Inferior parietal cortex (tissue), 1 donor: ENCODE measurements around the gene ELOVL2.
A peak's percentile ranks its signal among the peaks of the same experiment; 100 is the strongest.

Experiments used
- DNase-seq: peaks from one replicate; pipeline ENCODE4 v3.0.0-alpha.2; 2016; ENCODE audit errors: extremely low spot score

Gene ELOVL2

DNA sequence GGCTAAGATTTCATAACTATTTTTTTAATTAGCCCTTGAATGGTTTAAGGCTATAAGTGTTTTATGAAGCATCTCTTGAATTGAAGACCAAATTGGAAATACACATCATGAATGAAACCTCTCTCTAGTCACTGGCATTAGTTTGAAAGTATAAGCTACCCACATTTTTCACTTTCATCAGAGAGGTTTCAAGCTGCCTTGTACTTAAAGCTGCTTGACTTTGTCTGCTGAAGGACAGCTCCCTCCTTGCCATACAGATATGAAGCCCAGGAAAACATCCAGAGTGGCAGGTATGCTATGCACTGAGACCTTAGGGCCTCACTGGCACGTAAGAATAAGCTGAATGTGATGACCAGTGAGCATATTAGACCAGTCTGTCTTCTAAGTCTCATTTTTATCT lies 62.7 kb downstream of the ELOVL2 start:
- no peak for DNase-seq

DNA sequence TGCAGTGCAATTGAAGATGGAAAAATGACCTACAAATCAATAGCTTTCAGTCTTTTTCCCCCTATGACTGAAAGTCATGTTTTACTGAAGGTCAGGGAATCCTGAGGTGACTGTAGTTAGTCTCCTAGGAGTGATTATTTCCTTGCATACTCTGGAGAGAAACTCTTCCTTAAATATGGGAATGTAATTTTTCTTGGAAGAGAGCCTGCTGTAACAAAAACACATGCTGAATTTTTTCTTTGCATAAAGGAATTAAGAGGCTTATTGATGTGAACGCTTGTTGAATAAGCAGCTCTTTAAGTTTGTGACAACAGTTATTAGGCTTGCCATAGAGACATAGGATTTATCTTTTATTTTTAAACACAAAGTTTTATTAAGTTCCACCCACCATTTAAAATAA lies 64.5 kb downstream of the ELOVL2 start:
- DNase-seq: no peak

- no peak for DNase-seq
These were observed 66.7 kb downstream of the ELOVL2 start for GRCh38 chr6:10977231-10977968.

DNA sequence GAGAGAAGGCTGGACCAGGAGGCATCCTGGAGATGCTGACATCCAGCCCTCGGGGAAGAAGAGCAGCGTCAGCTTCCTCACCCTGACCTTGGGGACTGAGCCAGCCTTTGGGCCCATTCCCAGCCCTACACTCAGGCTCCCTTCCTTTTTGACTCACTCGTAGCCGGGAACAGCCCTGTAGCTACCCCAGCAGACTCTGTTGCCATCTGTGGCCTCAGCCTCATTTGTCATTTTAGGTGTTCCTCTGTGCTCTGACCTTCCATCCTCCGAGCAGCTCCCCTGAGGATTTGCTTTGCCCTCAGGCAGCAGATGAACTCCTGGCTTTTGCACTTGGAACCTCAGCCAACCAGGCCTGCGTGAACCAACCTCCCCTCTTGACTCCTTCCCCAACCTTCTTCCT lies 67.5 kb downstream of the ELOVL2 start:
- DNase-seq: no peak

GRCh38 chr6:10972196-10972595 lies 71.9 kb downstream of the ELOVL2 start:
- DNase-seq: no peak

- DNase-seq: no peak
These were observed 73.4 kb downstream of the ELOVL2 start for GRCh38 chr6:10970731-10971130.

DNA sequence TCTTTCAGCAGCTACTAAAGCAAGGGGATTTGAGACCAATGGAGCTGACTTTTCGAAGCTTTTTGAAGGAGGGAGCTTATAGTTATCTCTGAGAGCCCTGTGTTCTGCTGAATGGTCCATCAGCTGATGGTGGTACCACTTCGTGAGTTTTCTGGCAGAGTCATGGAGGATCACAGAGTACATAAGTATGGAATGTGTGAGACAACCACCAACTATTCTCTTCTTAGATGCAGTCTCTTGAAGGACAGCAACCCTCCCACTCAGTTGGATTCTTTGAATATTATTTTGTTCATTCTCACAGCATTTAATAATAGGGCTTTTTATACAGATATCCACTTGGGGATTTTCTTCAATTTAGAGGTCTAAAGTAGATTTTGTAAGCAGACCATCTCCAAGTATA lies 75.3 kb downstream of the ELOVL2 start:
- DNase-seq: no peak

DNA sequence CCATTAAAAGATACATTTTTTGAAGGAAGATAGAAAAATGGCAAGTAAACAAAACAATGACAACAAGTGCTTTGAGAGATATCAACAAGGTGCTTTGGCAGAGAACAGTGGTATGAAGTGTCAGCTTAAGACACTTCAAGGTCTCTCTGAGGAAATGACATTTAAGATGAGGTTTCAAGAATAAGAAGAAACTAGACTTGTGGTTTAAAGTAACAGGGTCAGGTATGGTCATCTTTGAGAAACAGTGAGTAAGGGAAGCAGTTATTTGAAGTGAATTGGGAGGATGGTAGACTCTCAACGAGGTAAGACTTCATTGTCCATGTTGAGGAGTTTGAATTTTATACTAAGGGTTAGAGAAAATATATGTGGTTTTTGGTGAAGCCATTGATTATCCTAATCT lies 79.4 kb downstream of the ELOVL2 start:
- DNase-seq: no peak

DNA sequence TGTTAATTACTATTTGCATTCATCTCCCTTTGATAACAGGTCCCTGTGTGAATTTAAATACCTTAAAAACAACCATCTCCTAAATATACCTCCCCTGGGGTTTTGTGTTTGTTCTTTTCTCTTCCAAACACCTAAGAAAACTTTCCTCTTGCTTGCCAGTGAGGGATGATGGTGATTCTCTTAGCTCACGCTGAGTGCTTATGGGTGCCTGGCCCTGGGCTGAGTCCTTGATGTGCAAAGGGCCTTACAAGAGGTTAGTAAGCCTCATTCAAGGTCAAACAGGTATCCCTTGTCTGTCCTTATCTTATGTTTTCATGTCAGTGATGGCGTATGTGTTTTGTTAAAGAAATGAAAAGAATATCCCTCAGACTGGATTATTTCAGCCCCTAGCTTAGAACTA lies 81.0 kb downstream of the ELOVL2 start:
- no peak for DNase-seq

GRCh38 chr6:10962673-10963072 lies 81.4 kb downstream of the ELOVL2 start:
- no peak for DNase-seq

DNA sequence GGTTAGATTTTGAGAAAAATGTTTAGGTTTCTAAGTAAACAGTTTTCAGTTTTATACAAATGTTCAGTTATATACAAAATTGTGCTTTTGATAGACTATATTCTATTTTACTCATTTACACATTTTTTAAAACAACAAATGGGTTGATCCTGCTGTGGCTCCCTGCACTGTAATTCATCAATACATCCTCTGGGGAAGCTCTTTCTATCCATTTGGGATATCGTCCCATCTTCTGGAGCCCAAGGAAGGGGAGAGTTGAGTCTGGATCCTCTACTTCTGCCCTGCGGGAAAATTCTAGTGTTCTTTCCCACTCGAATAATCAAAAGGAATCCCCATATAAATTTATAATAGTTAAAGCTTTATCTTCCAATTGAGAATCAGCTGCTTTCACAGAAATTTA lies 82.3 kb downstream of the ELOVL2 start:
- no peak for DNase-seq

GRCh38 chr6:10960171-10960570 lies 83.9 kb downstream of the ELOVL2 start:
- DNase-seq: no peak

DNA sequence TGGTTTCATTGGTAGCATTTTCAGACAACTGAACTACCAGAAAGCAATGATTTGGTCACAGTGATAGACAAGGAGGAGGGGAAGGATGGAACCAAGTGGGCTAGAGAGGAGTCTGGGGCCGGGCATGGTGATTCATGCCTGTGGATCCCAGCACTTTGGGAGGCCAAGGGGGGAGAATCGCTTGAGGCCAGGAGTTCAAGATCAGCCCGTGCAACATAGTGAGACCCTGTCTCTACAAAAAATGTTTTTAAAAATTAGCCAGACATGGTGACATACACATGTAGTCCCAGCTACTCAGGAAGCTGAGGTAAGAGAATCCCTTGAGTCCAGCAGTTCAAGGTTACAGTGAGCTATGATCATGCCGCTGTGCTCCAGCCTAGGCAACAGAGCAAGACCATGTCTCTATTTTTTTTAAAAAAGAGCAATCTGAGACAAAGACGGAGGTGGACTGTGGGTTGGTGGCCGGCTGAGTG lies 86.7 kb downstream of the ELOVL2 start:
- no peak for DNase-seq

- DNase-seq: no peak
These were observed 87.3 kb downstream of the ELOVL2 start for GRCh38 chr6:10956776-10957175.

DNA sequence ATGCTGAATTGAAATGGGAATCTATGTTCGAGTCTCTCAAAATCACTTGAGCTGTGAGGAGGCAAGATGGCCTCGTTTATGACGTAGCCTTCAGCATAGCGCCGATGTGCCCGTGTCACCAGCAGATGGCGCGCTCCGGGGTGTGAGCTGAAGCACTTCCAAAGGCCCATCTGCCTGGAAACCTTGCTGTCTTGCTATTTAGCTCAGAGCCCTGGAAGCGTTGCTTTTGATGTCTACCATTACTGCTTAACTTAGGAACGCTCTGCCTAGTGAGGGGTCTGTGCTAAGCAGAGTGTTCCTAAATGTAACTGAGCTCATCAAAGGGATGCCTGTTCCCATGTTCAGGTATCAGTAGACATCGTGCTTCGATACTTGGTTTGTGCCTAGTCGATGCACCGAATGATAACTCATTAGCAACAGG lies 89.5 kb downstream of the ELOVL2 start:
- peak; percentile 48 for DNase-seq

GRCh38 chr6:10951675-10952282 lies 92.3 kb downstream of the ELOVL2 start:
- DNase-seq: peak; percentile 53

- no peak for DNase-seq
These were observed 94.3 kb downstream of the ELOVL2 start for GRCh38 chr6:10949579-10950490.

DNA sequence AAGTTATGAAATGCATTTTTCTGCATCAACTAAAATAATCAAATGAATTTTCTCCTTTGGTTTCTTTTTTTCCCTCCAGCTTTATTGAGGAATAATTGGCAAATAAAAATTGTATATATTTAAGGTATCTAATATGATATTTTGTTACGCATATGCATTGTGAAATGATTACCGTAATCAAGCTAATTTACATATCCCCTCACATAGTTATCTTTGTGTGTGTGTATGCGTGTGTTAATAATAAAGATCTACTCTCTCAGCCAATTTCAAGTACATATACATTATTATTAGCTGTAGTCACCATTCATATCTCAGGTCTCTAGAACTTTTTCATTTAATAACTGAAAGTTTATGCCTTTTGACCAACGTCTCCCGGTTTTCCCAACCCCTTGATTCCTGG lies 96.1 kb downstream of the ELOVL2 start:
- DNase-seq: no peak

DNA sequence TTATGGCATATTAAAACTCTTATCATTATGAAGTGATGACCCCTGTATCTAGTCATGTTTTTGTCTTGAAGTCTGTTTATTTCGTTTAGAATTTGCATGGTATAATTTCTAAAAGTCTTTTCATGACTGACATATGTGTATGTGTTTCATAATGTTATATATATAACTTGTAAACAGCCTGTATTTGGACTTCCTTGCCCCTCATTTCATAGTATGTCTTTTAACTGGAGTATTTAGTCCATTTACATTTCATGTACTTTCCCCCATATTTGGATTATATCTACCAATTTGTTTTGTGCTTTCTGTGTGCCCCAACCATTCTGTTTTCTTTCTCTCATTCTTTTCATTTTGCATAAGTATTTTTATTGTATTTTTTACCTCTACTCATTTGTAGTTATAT lies 98.3 kb downstream of the ELOVL2 start:
- DNase-seq: no peak

DNA sequence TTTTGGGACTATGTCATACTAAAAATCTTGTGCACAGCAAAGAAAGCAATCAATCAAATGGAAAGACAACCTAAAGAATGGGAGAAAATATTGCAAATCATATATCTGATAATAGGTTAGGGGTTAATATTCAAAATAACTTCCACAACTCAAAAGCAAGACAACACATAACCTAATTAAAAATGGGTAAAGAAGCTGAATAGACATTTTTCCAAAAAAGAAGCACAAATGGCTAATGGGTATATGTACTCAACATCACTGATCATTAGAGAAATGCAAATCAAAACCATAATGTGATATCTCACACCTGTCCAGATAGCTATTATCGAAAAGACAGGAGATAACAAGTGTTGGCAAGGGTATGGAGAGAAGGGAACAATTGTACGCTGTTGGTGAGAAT lies 104.3 kb downstream of the ELOVL2 start:
- DNase-seq: no peak

GRCh38 chr6:10933126-10933525 lies 111.0 kb downstream of the ELOVL2 start:
- DNase-seq: no peak
